ENCODE measurements around the gene PARG.
"Not testable (repeated sequence)": the region's sequence is repeated elsewhere in the genome, so short reads cannot be mapped to it uniquely, and the experiment has no call there.

Gene PARG

GRCh38 chr10:49900406-49900805 is 41.4 kb downstream of the PARG start:
- not testable (repeated sequence) for DNase-seq

GRCh38 chr10:49899999-49900398 is 41.8 kb downstream of the PARG start:
- not testable (repeated sequence) for DNase-seq

- not testable (repeated sequence) for DNase-seq
These were observed 51.8 kb downstream of the PARG start for GRCh38 chr10:49890025-49890424.

DNA sequence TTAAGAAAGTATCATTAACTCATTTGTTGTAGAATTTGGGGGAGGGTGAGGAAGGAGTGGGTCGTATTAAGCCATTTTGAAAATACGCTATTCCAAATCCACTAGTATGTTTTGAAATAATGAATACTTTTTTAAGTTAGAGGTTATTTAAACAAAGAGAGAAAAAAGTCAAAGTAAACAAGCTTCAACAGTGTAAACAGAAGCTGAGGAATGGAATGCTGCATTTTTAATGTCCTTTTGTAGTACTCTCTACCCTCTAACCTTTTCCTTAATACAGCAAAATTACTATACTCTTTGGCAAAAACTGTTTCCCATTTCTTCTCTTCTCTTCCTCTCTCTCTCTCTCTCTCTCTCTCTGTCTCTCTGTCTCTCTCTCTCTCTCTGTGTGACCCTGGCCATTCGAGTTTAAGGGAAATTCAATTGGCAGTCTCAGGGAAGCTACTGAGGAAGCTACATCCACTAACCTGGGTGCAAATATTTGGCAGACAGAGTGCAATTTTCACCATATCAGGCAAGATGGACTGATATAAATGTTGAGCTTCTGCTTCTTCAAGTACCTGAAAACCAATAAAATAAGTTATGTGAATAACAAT is 57.0 kb downstream of the PARG start:
- DNase-seq, result not testable (repeated sequence)

DNA sequence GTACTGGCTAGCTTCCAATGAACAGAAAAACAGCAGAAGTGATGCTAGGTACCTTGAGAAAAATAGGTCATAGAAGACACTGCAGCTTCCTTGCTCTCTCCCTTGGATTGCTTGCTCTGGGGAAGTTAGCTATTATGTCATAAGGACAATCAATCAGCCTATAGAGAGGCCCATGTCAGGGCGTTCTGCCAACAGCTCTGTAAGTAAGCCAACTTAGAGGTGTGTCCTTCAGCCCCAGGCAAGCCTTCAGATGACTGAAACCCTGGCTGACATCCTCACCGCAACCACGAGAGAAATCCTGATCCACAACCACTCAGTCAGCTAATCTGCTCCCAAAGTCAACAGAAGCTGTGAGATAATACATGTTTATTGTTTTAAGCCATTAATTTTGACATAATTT is 58.0 kb downstream of the PARG start:
- DNase-seq, result not testable (repeated sequence)

DNA sequence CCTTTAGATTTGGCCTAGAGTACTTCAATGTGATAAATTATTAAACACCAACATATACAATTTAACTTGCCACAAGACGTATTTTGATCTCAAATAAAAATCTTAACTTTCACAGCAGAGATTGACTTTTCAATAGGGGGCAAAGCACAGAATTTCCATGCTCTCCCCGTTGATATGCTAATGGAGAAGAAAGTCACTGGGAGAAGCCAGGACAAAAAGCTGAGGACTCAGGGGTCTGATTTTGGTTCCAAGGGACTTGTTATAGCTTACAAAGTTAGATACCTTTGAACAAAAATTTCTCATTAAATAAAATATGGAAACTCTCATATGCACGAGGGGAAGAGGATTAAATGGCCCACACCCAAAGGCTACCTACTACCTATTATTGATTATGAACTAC is 59.5 kb downstream of the PARG start:
- DNase-seq, result not testable (repeated sequence)

- not testable (repeated sequence) for DNase-seq
These were observed 69.1 kb downstream of the PARG start for GRCh38 chr10:49872740-49873139.

DNA sequence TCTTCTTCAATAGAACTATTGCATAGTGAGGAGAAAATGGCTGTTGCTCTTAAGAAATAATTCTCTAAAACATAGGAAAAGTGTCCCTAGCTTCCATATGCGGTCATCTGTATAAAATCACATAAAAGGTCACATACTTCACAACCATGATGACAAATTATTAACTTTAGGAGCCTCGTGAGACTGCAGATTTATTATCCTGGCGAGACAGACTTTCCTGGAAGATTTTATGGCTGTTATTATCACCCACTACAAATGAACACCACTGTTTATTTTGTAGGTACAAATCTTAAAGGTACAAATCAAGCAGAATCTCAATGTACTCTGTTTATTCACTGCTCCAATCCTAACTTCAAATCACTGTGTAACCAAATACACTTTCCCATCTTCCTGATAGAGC is 70.4 kb downstream of the PARG start:
- not testable (repeated sequence) for DNase-seq

- not testable (repeated sequence) for DNase-seq
These were observed 81.9 kb downstream of the PARG start for GRCh38 chr10:49859933-49860332.

GRCh38 chr10:49858697-49859382 is 83.0 kb downstream of the PARG start:
- DNase-seq, result not testable (repeated sequence)

- DNase-seq, result not testable (repeated sequence)
These were observed 92.3 kb downstream of the PARG start for GRCh38 chr10:49849520-49849919.

DNA sequence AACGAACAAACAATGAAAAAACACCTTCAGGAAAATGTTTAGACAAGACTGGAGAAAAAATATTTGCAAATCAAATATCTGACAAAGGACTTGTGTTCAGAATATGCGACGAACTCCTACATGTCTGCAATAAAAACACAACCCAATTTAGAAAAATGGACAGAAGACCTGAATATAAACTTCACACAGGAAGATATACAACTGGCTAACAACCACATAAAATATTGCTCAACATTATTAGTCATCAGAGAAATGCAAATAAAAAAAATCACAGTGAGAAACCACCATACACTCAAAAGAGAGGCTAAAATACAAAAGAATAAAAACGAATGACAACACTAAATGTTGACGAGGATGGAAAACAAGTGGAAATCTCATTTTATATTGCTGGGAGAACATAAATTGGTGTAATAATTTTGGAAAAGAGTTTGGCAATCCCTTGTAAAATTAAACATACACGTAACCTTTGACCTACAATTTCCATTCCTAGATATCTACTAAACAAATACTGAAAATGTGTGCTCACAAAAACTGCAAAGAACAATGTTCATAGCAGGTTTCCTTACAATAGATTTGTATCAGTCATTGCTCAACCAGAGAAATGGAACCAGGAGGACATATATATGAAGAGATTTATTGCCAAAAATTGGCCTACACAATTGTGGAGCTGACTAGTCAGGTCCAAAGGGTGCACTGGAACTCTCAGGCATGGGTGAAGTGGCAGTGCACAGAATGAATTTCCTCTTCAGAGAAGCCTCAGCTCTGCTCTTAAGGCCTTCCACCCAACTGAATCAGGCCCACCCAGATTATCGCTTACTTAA is 96.8 kb downstream of the PARG start:
- DNase-seq, result no peak

- not testable (repeated sequence) for DNase-seq
These were observed 99.5 kb downstream of the PARG start for GRCh38 chr10:49842333-49842628.

GRCh38 chr10:49841615-49842332 is 100.1 kb downstream of the PARG start:
- no peak for DNase-seq

DNA sequence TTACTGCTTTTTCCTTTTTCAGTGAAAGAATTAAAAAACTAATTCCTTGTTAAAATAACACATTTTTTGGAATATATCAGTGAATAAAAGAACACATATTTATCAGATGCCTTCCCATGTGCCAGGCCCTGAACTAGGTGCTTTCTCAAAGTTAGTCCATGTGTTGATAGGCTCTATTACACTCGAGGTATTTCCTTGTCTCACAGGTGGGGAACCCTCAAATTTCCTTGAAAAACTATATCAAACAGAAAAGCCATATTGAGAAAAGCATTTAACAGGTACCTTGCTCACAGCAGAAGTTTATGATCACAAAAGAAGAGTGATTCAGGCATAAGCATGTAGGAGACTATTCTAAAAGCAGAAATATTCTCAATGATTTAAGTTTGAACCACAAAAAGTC is 104.1 kb downstream of the PARG start:
- DNase-seq, result no peak

- no peak for DNase-seq
These were observed 104.8 kb downstream of the PARG start for GRCh38 chr10:49837051-49837478.

DNA sequence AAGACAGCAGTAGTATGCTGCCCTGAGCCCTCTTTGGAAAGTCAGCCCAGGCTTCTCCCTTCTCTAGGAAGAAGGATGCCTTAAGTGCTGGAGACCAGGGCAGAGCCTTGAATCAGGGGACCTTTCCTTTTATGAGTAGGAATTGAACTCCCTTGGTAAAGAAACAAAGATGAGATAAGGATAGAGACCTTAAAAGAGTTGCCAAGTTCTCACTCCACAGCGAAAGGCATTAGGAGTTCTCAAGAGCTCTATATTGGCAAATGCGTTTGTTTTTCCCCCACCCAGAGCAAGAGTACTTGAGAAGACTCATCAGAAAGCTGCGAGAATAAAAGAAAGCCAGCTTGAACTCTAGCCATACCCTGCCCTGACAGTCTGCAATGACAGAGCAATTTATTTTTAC is 106.9 kb downstream of the PARG start:
- DNase-seq, result no peak

GRCh38 chr10:49834201-49834600 is 107.6 kb downstream of the PARG start:
- DNase-seq, result no peak

GRCh38 chr10:49833168-49833567 is 108.7 kb downstream of the PARG start:
- DNase-seq, result no peak

DNA sequence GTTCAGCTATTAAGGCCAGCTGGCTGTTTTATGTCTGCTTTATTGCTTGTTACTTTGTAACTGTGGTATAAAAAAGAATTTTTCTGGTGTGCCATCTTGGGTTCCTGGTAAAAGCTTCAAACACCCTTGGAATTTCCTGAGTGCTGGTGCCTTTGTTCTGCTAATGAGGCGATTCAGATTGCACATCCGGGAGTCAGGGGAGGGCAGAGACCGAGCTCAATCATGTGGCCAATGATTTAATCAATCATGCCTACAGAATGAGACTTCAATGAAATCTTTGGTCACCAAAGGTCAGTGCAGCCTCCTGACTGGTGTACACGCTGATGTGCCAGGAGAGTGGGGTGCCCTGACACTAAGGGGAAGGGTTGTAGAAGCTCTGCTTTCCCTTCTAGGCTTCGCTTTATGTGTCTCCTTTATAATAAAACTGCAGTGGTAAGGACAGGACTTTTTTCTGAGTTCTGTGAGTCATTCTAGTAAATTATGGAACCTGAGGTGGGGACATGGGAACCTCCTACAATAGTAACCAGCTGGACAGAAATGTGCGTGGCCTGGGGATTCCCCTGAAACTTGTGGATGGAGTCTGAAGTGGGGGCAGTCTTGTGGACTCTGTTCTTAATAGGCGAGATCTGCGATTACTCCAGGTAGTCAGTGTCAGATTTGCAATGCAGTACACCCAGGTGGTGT is 110.3 kb downstream of the PARG start:
- DNase-seq, result no peak

GRCh38 chr10:49830846-49831245 is 111.0 kb downstream of the PARG start:
- DNase-seq, result no peak

GRCh38 chr10:49830016-49830415 is 111.8 kb downstream of the PARG start:
- no peak for DNase-seq

DNA sequence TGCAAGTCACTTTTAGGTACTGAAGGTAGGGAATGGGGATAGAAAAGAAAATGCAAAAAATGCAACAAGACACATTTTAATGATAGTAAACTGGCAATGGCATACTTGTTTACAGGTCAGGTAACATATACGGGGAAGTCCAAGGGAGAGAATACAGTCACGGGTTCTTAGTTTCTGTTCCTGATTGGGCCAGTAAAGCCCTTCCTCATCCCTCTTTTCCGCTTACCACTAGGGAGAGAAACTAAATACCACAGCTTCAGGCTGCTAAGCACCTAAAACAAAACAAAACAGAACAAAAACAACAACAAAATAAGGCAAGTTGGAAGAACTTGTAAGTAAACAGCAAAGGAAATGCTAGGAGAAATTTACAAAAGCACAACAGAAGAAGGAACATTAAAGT is 114.5 kb downstream of the PARG start:
- DNase-seq, result no peak
